Sigmoid colon (tissue), 7 donors: ENCODE data around the gene CNPY1. TPM values are rescaled to one million over a fixed set of nuclear protein-coding genes. Genes with fewer than 3 reads are reported as not detected.
"Not testable (repeated sequence)": the region's sequence is repeated elsewhere in the genome, so short reads cannot be mapped to it uniquely, and the experiment has no call there.

Experiments
- DNase-seq: peaks from one replicate; pipeline ENCODE4 v3.0.0-alpha.2; 2019
- H3K27ac ChIP-seq, 4 donors: fragments of 200-600 bp; sonication (generic); one replicate each; pipeline ENCODE4 v1.5.1; 2016 to 2019; ENCODE audit warnings: mild to moderate bottlenecking in 1 of 4
- H3K27me3 ChIP-seq, 3 donors: fragments of 200-600 bp; sonication (generic); one replicate each; pipeline ENCODE4 v1.5.1; 2019; ENCODE audit warnings: mild to moderate bottlenecking in 1 of 3
- H3K36me3 ChIP-seq, 4 donors: fragments of 200-600 bp; sonication (generic); one replicate each; pipeline ENCODE4 v1.5.1; 2016 to 2019
- H3K4me1 ChIP-seq, 4 donors: fragments of 200-600 bp; sonication (generic); one replicate each; pipeline ENCODE4 v1.5.1; 2017 to 2019
- H3K4me3 ChIP-seq, 4 donors: fragments of 200-600 bp; sonication (generic); one replicate each; pipeline ENCODE4 v1.5.1; 2017 to 2019; ENCODE audit warnings: mild to moderate bottlenecking in 2 of 4, moderate library complexity in 1 of 4
- H3K9me3 ChIP-seq, 4 donors: fragments of 200-600 bp in 3 of 4; sonication (generic) in 3 of 4; one replicate each; pipeline versions ENCODE4 v1.5.1 to v1.6.1; 2013 to 2019
- CTCF ChIP-seq, 4 experiments: fragments of 450-650 bp in 3 of 4; fragments of 200-600 bp in 1 of 4; IDR thresholded peaks; one replicate each; pipeline ENCODE4 v1.5.1; 2016 to 2019; ENCODE audit warnings: antibody characterized with exemption in 4 of 4, mild to moderate bottlenecking in 3 of 4, moderate library complexity in 2 of 4
- EP300 ChIP-seq, 4 donors: sonication (generic); formaldehyde crosslinking; IDR thresholded peaks; one replicate each; pipeline ENCODE4 v1.6.1; 2017; ENCODE audit warnings: antibody characterized with exemption in 4 of 4
- POLR2A ChIP-seq, 2 donors: fragments of 450-650 bp; IDR thresholded peaks; one replicate each; pipeline ENCODE4 v1.6.1; 2016; ENCODE audit warnings: antibody characterized with exemption in 2 of 2, mild to moderate bottlenecking in 2 of 2, moderate library complexity in 2 of 2
- POLR2AphosphoS5 ChIP-seq, 4 donors: sonication (generic); formaldehyde crosslinking; IDR thresholded peaks; one replicate each; pipeline ENCODE4 v1.6.1; 2017; ENCODE audit warnings: antibody characterized with exemption in 4 of 4
- WGBS, 2 donors: extraction: QIAGEN DNeasy Blood & Tissue Kit; methylation state at CpG; one replicate each; pipeline ENCODE4 v1.1.7; 2013; 5-methylcytosine and 5-hydroxymethylcytosine counted together
- intact Hi-C: fragments of 100-400 bp; cut with DNase I; formaldehyde crosslinking; loops from one replicate; pipeline ENCODE4 v1.15.1; 2023
- polyA plus RNA-seq, 3 donors: library from polyadenylated mRNA; stranded (reverse); fragments of 200-250 nt; gene quantifications; one replicate each; pipeline ENCODE4 v1.2.3, GENCODE V29; 2013
- total RNA-seq, 4 donors: library from RNA; depleted of rRNA; stranded (reverse); fragments of >200 nt; gene quantifications; one replicate each; pipeline ENCODE4 v1.1.0, GENCODE V29; 2016
- donor health status: healthy with polysubstance abuse.
- donor health status: Bipolar disorder and iron deficiency.
- donor health status: healthy.

The CNPY1 gene
- total and polyA plus RNA-seq, 7 donors = not detected

GRCh38 chr7:155520114-155520513, 26.2 kb downstream of the CNPY1 start:
- Histone ChIP-seq H3K27ac (no peak overlapping the region), H3K9me3 (no peaks in the 10 kb centered on the region), H3K36me3 (no peaks in the 10 kb centered on the region), H3K27me3 (peaks cover 0 to 88% (median 19%) of the 10 kb centered on the region in 3 donors), H3K4me1 (no peaks in the 10 kb centered on the region), H3K4me3 (no peak overlapping the region)
- 63 to 69% methylated on average over 7 of the region's 7 CpGs for WGBS, 2 donors
- intact Hi-C loops = no loop called here
- DNase-seq = no peak
- no peak for TF ChIP-seq POLR2AphosphoS5 (IDR thresholded peaks at IDR 0.05)
- no peak for TF ChIP-seq CTCF (IDR thresholded peaks at IDR 0.05)
- TF ChIP-seq EP300 (IDR thresholded peaks at IDR 0.05) = no peak
- TF ChIP-seq POLR2A (IDR thresholded peaks at IDR 0.05) = no peak

GRCh38 chr7:155519358-155519757, 27.0 kb downstream of the CNPY1 start:
- H3K9me3 ChIP-seq, DNase-seq, H3K4me3 ChIP-seq, H3K36me3 ChIP-seq, H3K4me1 ChIP-seq, intact Hi-C loops, H3K27ac ChIP-seq: not testable (repeated sequence)
- WGBS, 2 donors = 89 to 92% methylated on average over 3 of the region's 3 CpGs
- peaks cover 0 to 89% (median 26%) of the 10 kb centered on the region in 3 donors for H3K27me3 ChIP-seq

GRCh38 chr7:155518633-155519032, 27.7 kb downstream of the CNPY1 start:
- TF ChIP-seq CTCF (IDR thresholded peaks at IDR 0.05) (no peak), POLR2AphosphoS5 (IDR thresholded peaks at IDR 0.05) (no peak), EP300 (IDR thresholded peaks at IDR 0.05) (no peak), POLR2A (IDR thresholded peaks at IDR 0.05) (no peak)
- Histone ChIP-seq H3K9me3 (no peaks in the 10 kb centered on the region), H3K4me1 (no peaks in the 10 kb centered on the region), H3K27ac (no peak overlapping the region), H3K36me3 (no peaks in the 10 kb centered on the region), H3K27me3 (peaks cover 0 to 93% (median 32%) of the 10 kb centered on the region in 3 donors), H3K4me3 (no peak overlapping the region)
- intact Hi-C loops = no loop called here
- DNase-seq = no peak
- 86 to 90% methylated on average over 7 of the region's 7 CpGs for WGBS, 2 donors

GRCh38 chr7:155517969-155518368, 28.4 kb downstream of the CNPY1 start:
- H3K36me3 ChIP-seq = no peaks in the 10 kb centered on the region
- intact Hi-C loops = no loop called here
- H3K9me3 ChIP-seq = no peaks in the 10 kb centered on the region
- peaks cover 0 to 94% (median 39%) of the 10 kb centered on the region in 3 donors for H3K27me3 ChIP-seq
- H3K4me3 ChIP-seq = no peak overlapping the region
- no peak overlapping the region for H3K27ac ChIP-seq
- WGBS, 2 donors = 82 to 83% methylated on average over 5 of the region's 5 CpGs
- no peak for DNase-seq
- TF ChIP-seq POLR2A (IDR thresholded peaks at IDR 0.05) (no peak), CTCF (IDR thresholded peaks at IDR 0.05) (no peak), EP300 (IDR thresholded peaks at IDR 0.05) (no peak), POLR2AphosphoS5 (IDR thresholded peaks at IDR 0.05) (no peak)
- no peaks in the 10 kb centered on the region for H3K4me1 ChIP-seq

GRCh38 chr7:155517452-155517851, 28.9 kb downstream of the CNPY1 start:
- intact Hi-C loops = no loop called here

More at GRCh38 chr7:155517452-155517851, 28.9 kb downstream of the CNPY1 start:
- WGBS, 2 donors = 74 to 80% methylated on average over 9 of the region's 9 CpGs
- no peak for DNase-seq
- TF ChIP-seq POLR2A (IDR thresholded peaks at IDR 0.05) = no peak
- TF ChIP-seq EP300 (IDR thresholded peaks at IDR 0.05) = no peak
- no peak for TF ChIP-seq POLR2AphosphoS5 (IDR thresholded peaks at IDR 0.05)
- TF ChIP-seq CTCF (IDR thresholded peaks at IDR 0.05) = no peak
- no peak overlapping the region for H3K27ac ChIP-seq
- no peaks in the 10 kb centered on the region for H3K4me1 ChIP-seq
- H3K27me3 ChIP-seq = peaks cover 0 to 94% (median 42%) of the 10 kb centered on the region in 3 donors
- H3K4me3 ChIP-seq = no peak overlapping the region
- no peaks in the 10 kb centered on the region for H3K9me3 ChIP-seq
- H3K36me3 ChIP-seq = no peaks in the 10 kb centered on the region
